HG03103 (cell line): ENCODE results near the gene POTEI.
"Not testable (repeated sequence)": the region's sequence is repeated elsewhere in the genome, so short reads cannot be mapped to it uniquely, and the experiment has no call there.

Experiments
- ATAC-seq: cut with Tn5 transposase; IDR thresholded peaks from one replicate; pipeline ENCODE4 v1.9.1; 2021; ENCODE audit warnings: low read depth; ENCODE audit not compliant: unreplicated experiment

Gene POTEI

GRCh38 chr2:130509228-130509627 lies at the start of gene POTEI:
POTEI (minus strand) TSS chr2:130509328; CDS start chr2:130509235, 93 bp downstream.
- ATAC-seq = not testable (repeated sequence)

GRCh38 chr2:130556441-130556840 lies 47.3 kb upstream of the POTEI start:
- ATAC-seq = not testable (repeated sequence)

DNA sequence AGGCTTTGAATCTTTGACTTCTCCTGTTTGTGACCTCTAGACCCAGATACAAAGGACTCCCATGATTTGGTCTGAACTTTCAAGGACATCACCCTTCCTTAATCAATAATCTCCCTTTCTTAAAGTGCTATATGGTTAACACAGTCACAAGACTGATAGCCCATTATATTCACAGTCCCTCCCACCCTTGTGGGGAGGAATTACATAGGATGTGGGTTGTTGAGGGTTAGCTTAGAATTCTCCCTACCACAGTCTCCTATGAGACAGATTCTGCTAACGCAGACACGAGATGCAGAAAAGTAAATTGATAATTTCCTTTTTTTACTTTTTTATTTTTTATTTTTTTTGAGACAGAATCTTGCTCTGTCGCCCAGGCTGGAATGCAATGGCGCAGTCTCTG lies 45.0 kb upstream of the POTEI start:
- ATAC-seq = not testable (repeated sequence)

DNA sequence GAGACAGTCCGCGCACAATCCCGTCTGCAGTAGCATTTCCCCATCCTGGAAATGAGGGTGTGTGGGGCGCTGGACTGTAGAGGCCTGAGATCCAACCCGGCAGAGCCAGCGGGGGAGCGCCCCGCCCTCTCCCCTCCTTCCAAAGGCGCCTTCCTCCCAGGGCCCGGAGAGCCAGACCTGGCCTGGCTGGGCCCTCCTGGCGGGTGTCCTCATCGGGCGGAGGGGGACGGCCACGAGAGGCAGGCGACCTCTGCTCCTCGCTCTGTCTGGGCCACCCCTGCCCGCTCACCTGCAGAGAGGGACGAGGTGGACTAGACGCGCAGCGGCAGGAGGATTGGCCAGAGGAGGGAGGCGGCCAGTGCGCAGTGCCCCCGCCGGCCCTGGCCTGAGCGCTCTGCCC lies 40.3 kb upstream of the POTEI start:
- not testable (repeated sequence) for ATAC-seq

DNA sequence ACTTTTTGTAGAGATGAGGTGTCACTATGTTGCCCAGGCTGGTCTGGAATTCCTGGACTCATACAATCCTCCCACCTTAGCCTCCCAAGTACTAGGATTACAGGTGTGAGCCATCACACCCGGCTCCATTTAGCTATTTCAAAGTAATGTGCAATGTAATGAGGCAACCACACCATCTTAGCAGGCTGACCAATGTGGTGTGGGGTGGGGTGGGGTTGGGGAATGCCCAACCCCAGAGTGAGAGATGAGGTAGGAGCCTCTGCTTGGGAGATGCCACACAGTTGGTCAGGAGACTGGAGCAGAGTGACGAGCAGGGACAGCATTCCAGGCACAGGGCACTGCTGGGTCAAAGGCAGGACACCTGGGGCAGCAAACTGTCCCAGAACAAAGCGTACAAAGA lies 39.3 kb upstream of the POTEI start:
- ATAC-seq = not testable (repeated sequence)

DNA sequence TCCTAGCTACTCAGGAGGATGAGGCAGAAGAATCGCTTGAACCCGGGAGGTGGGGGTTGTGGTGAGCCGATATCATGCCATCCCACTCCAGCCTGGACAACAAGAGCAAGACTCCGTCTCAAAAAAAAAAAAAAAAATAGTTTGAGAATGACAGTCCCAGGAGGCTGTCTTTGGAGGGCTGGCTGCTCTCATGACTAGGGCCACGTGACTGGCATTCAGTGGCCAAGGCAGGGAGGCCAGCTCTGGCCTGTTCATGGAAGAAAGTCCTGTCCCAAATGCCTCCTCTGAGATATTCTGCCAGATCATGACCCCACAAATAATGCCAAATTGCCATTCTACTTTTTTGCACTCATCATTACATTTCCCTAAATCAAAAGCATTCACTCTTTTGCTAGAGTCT lies 35.9 kb upstream of the POTEI start:
- ATAC-seq = not testable (repeated sequence)

GRCh38 chr2:130543785-130544528 lies 34.8 kb upstream of the POTEI start:
- ATAC-seq = not testable (repeated sequence)

DNA sequence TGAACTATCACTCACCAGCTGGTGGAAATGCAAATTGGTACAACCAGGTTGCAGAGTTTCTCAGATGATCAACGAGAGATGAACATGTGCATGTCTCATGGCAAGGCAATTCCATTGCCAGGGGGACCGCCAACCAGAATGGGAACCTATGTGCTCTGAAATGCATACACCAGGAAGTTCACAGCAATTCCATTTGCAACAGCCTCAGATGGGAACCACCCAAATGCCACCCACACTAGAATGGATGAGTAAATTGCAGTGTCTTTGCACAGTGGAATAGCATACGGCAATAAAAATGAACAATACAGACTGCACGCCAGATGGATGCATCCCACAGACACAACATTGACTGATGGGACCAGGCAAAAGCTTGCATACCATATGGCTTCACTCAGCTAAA lies 33.7 kb upstream of the POTEI start:
- ATAC-seq = not testable (repeated sequence)

GRCh38 chr2:130538271-130538670 lies 29.1 kb upstream of the POTEI start:
- not testable (repeated sequence) for ATAC-seq

GRCh38 chr2:130536654-130537053 lies 27.5 kb upstream of the POTEI start:
- not testable (repeated sequence) for ATAC-seq

GRCh38 chr2:130531672-130532071 lies 22.5 kb upstream of the POTEI start:
- not testable (repeated sequence) for ATAC-seq

- ATAC-seq = not testable (repeated sequence)
Observed at GRCh38 chr2:130531225-130531624, 22.1 kb upstream of the POTEI start.

GRCh38 chr2:130530212-130530611 lies 21.1 kb upstream of the POTEI start:
- ATAC-seq = not testable (repeated sequence)

- ATAC-seq = not testable (repeated sequence)
Observed at GRCh38 chr2:130529545-130529944, 20.4 kb upstream of the POTEI start.

GRCh38 chr2:130527365-130527967 lies 18.3 kb upstream of the POTEI start:
- ATAC-seq = not testable (repeated sequence)

- ATAC-seq = not testable (repeated sequence)
Observed at GRCh38 chr2:130522390-130522789, 13.3 kb upstream of the POTEI start.

DNA sequence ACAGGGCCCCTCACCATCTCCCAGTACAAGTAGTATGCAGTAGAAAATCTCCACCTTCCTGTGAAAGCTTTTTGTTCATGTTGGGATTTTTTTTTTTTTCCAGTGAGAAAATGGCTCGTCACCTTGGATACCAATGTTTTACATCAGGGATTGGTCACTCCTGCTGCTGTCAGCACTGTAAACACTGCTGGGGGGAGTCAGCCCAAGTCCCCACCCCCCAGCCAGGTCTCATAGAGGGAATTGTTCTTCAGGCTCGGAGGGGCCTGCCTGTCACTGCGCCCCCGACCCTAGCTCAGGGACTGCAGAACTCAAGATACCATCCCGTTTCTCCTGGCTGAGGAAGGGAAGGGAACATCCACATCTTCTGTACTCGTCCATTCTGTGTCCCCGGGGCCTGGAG lies 11.9 kb upstream of the POTEI start, which contains the start of gene CFC1B:
TSS of gene CFC1B (plus strand) at position 231 of the 400 bp plus-strand sequence. CDS start 263 bp downstream, outside the sequence.
- ATAC-seq = not testable (repeated sequence)

DNA sequence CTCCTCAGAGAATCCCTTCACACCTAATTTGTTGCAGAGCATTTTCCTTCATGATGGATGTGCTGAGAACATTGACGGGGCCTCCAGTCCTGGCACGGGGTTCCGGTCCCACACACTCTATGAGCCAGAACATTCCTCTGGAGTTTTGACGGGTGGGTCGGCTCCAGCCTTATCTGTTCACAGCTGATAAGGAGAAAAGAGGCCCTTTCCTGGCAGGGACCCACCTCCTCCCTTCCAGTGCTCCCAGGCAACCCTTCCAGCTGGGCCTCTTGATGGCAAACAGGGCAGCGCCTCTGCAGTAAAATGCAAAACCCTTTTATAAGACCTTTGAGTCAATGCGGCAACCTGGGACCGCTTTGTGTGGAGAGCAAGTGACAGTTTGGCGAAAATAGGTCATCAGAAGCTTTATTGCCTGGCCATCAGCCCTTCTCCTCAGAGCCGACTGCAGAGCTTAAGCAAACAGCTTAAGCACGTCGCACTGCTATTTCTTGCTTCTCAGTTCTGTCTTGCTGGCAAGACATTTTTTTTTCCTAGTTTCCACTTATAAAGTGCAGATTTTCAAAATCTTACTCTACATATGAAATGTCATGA lies 9.5 kb upstream of the POTEI start:
- ATAC-seq = not testable (repeated sequence)

DNA sequence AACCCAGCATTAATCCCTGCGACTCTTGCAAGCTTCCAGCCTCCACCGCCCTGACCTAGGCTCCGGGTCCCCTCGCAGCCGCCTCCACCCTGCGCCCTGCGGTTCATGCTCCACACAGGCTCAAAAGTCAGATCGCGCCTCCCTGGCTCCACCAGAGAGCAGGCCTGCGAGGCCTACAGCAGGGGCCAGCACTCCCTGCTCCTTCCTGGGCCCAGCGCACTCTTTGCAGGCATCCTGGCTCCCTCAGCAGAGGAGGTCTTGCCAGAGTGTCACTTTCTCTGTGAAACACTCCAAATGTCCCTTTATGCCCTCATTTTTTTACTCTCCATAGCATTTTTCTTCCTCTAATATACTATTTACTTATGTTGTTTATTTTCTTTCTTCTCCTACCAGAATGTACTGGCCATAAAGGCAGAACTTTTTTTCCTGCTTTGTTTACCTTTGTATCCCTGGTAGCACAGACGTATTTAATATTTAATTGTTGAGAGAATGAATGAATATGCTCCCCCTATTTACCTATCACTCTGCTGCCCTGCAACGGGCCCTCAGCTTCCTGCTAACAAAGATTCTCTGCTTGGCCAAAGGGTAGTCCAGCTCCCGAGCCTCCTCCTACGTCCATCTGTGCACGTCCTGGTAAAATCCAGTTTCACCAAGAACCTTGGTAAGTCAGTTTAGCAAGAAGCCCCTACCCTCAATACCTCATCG lies 2.8 kb upstream of the POTEI start:
- not testable (repeated sequence) for ATAC-seq

- not testable (repeated sequence) for ATAC-seq
Observed at GRCh38 chr2:130510807-130511746, 1.9 kb upstream of the POTEI start.
